HL-60 (cell line): ENCODE measurements around the gene SMR3B.

Experiments
- GABPA ChIP-seq: IDR thresholded peaks from 2 replicates; pipeline ENCODE4 v1.6.1; 2012; ENCODE audit warnings: low read depth
- POLR2AphosphoS5 ChIP-seq: IDR thresholded peaks from 2 replicates; pipeline ENCODE4 v1.6.1; 2012; ENCODE audit warnings: low read depth
- REST ChIP-seq: IDR thresholded peaks from 2 replicates; pipeline ENCODE4 v1.6.1; 2012; ENCODE audit warnings: low read depth; ENCODE audit not compliant: insufficient replicate concordance
- TF ChIP-seq, protein P1 (sequence below): IDR thresholded peaks from one replicate; pipeline ENCODE4 v1.5.1; 2011; ENCODE audit warnings: low read length, control low read depth, inconsistent platforms; ENCODE audit not compliant: insufficient read depth

GRCh38 chr4:70397580-70397979 lies 14.6 kb downstream of the SMR3B start, which contains the start of gene OPRPN:
- TF ChIP-seq, protein P1, sequence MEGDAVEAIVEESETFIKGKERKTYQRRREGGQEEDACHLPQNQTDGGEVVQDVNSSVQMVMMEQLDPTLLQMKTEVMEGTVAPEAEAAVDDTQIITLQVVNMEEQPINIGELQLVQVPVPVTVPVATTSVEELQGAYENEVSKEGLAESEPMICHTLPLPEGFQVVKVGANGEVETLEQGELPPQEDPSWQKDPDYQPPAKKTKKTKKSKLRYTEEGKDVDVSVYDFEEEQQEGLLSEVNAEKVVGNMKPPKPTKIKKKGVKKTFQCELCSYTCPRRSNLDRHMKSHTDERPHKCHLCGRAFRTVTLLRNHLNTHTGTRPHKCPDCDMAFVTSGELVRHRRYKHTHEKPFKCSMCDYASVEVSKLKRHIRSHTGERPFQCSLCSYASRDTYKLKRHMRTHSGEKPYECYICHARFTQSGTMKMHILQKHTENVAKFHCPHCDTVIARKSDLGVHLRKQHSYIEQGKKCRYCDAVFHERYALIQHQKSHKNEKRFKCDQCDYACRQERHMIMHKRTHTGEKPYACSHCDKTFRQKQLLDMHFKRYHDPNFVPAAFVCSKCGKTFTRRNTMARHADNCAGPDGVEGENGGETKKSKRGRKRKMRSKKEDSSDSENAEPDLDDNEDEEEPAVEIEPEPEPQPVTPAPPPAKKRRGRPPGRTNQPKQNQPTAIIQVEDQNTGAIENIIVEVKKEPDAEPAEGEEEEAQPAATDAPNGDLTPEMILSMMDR: no peak
- TF ChIP-seq REST (no peak), GABPA (no peak), POLR2AphosphoS5 (no peak)
